Upper lobe of left lung (tissue), 6 donors: ENCODE data around the gene ERBIN. TPM values are rescaled to one million over a fixed set of nuclear protein-coding genes. Genes with fewer than 3 reads are reported as not detected.

Experiments
- ATAC-seq, 2 donors: fragments of 200-7000 bp; cut with Tn5 transposase; one replicate each; pipeline ENCODE4 v1.9.1; 2022; ENCODE audit warnings: mild to moderate bottlenecking in 2 of 2, moderate library complexity in 2 of 2; ENCODE audit not compliant: low FRiP score in 2 of 2
- DNase-seq, 2 donors: peaks; one replicate each; pipeline ENCODE4 v3.0.0-alpha.2; 2019 to 2020
- H3K27ac ChIP-seq, 4 donors: fragments of 200-600 bp; sonication (generic); one replicate each; pipeline ENCODE4 v1.5.1; 2016 to 2019
- H3K27me3 ChIP-seq, 4 donors: fragments of 200-600 bp; sonication (generic); one replicate each; pipeline ENCODE4 v1.5.1; 2017 to 2019
- H3K36me3 ChIP-seq, 4 donors: fragments of 200-600 bp; sonication (generic); one replicate each; pipeline ENCODE4 v1.5.1; 2016 to 2019
- H3K4me1 ChIP-seq, 4 donors: fragments of 200-600 bp; sonication (generic); one replicate each; pipeline ENCODE4 v1.5.1; 2018 to 2019
- H3K4me3 ChIP-seq, 4 donors: fragments of 200-600 bp; sonication (generic); one replicate each; pipeline ENCODE4 v1.5.1; 2017 to 2019; ENCODE audit warnings: mild to moderate bottlenecking in 2 of 4, moderate library complexity in 1 of 4
- H3K9me3 ChIP-seq, 4 donors: fragments of 200-600 bp; sonication (generic); one replicate each; pipeline ENCODE4 v1.5.1; 2018 to 2019
- CTCF ChIP-seq, 6 experiments: fragments of 450-650 bp in 4 of 6; fragments of 200-600 bp in 2 of 6; sonication (generic) in 2 of 6; IDR thresholded peaks; one replicate each; pipeline ENCODE4 v1.5.1; 2016 to 2019; ENCODE audit warnings: antibody characterized with exemption in 6 of 6
- EP300 ChIP-seq, 4 donors: sonication (generic); formaldehyde crosslinking; IDR thresholded peaks; one replicate each; pipeline ENCODE4 v1.5.1; 2017; ENCODE audit warnings: antibody characterized with exemption in 4 of 4, control low read depth in 2 of 4
- POLR2A ChIP-seq, 4 donors: fragments of 450-650 bp; IDR thresholded peaks; one replicate each; pipeline ENCODE4 v1.5.1; 2016 to 2017; ENCODE audit warnings: antibody characterized with exemption in 4 of 4, mild to moderate bottlenecking in 2 of 4
- POLR2AphosphoS5 ChIP-seq, 2 donors: sonication (generic); formaldehyde crosslinking; IDR thresholded peaks; one replicate each; pipeline ENCODE4 v1.5.1; 2017; ENCODE audit warnings: antibody characterized with exemption in 2 of 2
- WGBS, 2 donors: methylation state at CpG; one replicate each; pipeline ENCODE4 v1.1.5; 2017 to 2018; 5-methylcytosine and 5-hydroxymethylcytosine counted together
- total RNA-seq, 6 donors: library from RNA; depleted of rRNA in 4 of 6; stranded (reverse); fragments of >200 nt in 4 of 6; gene quantifications; one replicate each; pipeline versions ENCODE4 v1.1.0 to v1.2.1, GENCODE V29; 2016 to 2021
- donor health status: DM: no; HTN: no; CAD: no; lungs with moderate emphysema.
- donor health status: DM: no; HTN: yes; CAD: no; lungs with severe emphysema.

ERBIN gene
- total RNA-seq, 6 donors from 2014 or later: 21.0 to 111 (median 58.2) TPM

GRCh38 chr5:65928322-65928752 is 2.0 kb downstream of the ERBIN start:
- Histone ChIP-seq H3K27me3 (no peaks in the 10 kb centered on the region), H3K36me3 (no peaks in the 10 kb centered on the region), H3K9me3 (no peaks in the 10 kb centered on the region), H3K4me1 (peaks cover 28 to 45% (median 28%) of the 10 kb centered on the region in 4 donors), H3K4me3 (peak overlapping the region; percentile 59 to 93 (median 85)), H3K27ac (peak overlapping the region in 1 of 4 donors; percentile 100)
- ATAC-seq (no peak), DNase-seq (no peak)
- no peak for TF ChIP-seq POLR2AphosphoS5 (IDR thresholded peaks at IDR 0.05)
- TF ChIP-seq EP300 (IDR thresholded peaks at IDR 0.05): no peak
- TF ChIP-seq POLR2A (IDR thresholded peaks at IDR 0.05): no peak
- no peak for TF ChIP-seq CTCF (IDR thresholded peaks at IDR 0.05)
- 13 to 14% methylated on average over 5 of the region's 5 CpGs for WGBS, 2 donors

- DNase-seq (no peak), ATAC-seq (no peak)
- Histone ChIP-seq H3K36me3 (no peaks in the 10 kb centered on the region), H3K27me3 (no peaks in the 10 kb centered on the region), H3K9me3 (no peaks in the 10 kb centered on the region), H3K4me3 (peak overlapping the region in 3 of 4 donors; percentile 78 to 93 (median 92)), H3K27ac (no peak overlapping the region), H3K4me1 (peaks cover 28 to 45% (median 29%) of the 10 kb centered on the region in 4 donors)
- TF ChIP-seq POLR2A (IDR thresholded peaks at IDR 0.05) (no peak), EP300 (IDR thresholded peaks at IDR 0.05) (no peak), POLR2AphosphoS5 (IDR thresholded peaks at IDR 0.05) (no peak), CTCF (IDR thresholded peaks at IDR 0.05) (no peak)
- 41 to 44% methylated on average over 3 of the region's 3 CpGs for WGBS, 2 donors
Observed at GRCh38 chr5:65928860-65929259, 2.5 kb downstream of the ERBIN start.

- TF ChIP-seq EP300 (IDR thresholded peaks at IDR 0.05) (no peak), CTCF (IDR thresholded peaks at IDR 0.05) (no peak), POLR2AphosphoS5 (IDR thresholded peaks at IDR 0.05) (no peak), POLR2A (IDR thresholded peaks at IDR 0.05) (no peak)
- peaks cover 43 to 50% (median 45%) of the 10 kb centered on the region in 4 donors for H3K4me1 ChIP-seq
- no peak for DNase-seq
- no peaks in the 10 kb centered on the region for H3K27me3 ChIP-seq
- H3K9me3 ChIP-seq: no peaks in the 10 kb centered on the region
- no peak overlapping the region for H3K27ac ChIP-seq
- ATAC-seq: no peak
- WGBS, 2 donors: 90 to 99% methylated on average over 4 of the region's 4 CpGs
- H3K4me3 ChIP-seq: no peak overlapping the region
- H3K36me3 ChIP-seq: no peaks in the 10 kb centered on the region
Observed at GRCh38 chr5:65932676-65933075, 6.3 kb downstream of the ERBIN start.

- TF ChIP-seq CTCF (IDR thresholded peaks at IDR 0.05) (no peak), POLR2A (IDR thresholded peaks at IDR 0.05) (no peak), POLR2AphosphoS5 (IDR thresholded peaks at IDR 0.05) (no peak), EP300 (IDR thresholded peaks at IDR 0.05) (no peak)
- H3K9me3 ChIP-seq: no peaks in the 10 kb centered on the region
- DNase-seq (no peak), ATAC-seq (no peak)
- no peak overlapping the region for H3K27ac ChIP-seq
- H3K4me3 ChIP-seq: no peak overlapping the region
- H3K27me3 ChIP-seq: no peaks in the 10 kb centered on the region
- 58 to 78% methylated on average over 2 of the region's 2 CpGs for WGBS, 2 donors
- H3K4me1 ChIP-seq: peaks cover 43 to 48% (median 45%) of the 10 kb centered on the region in 4 donors
- H3K36me3 ChIP-seq: no peaks in the 10 kb centered on the region
Observed at GRCh38 chr5:65933295-65933694, 6.9 kb downstream of the ERBIN start.

- Histone ChIP-seq H3K36me3 (no peaks in the 10 kb centered on the region), H3K4me1 (peaks cover 14 to 22% (median 19%) of the 10 kb centered on the region in 4 donors), H3K4me3 (no peak overlapping the region), H3K27ac (no peak overlapping the region), H3K27me3 (no peaks in the 10 kb centered on the region), H3K9me3 (no peaks in the 10 kb centered on the region)
- 91% methylated on average over 5 of the region's 5 CpGs for WGBS, 2 donors
- ATAC-seq: no peak
- DNase-seq: no peak
- no peak for TF ChIP-seq CTCF (IDR thresholded peaks at IDR 0.05)
- no peak for TF ChIP-seq POLR2A (IDR thresholded peaks at IDR 0.05)
- no peak for TF ChIP-seq POLR2AphosphoS5 (IDR thresholded peaks at IDR 0.05)
- no peak for TF ChIP-seq EP300 (IDR thresholded peaks at IDR 0.05)
Observed at GRCh38 chr5:65938256-65938655, 11.9 kb downstream of the ERBIN start.
